WTC11 (cell line): Measurements from ENCODE around the gene ZNF550. TPM values are rescaled to one million over a fixed set of nuclear protein-coding genes. Genes with fewer than 3 reads are reported as not detected.

Source experiments
- ATAC-seq: fragments of 200-7000 bp; cut with Tn5 transposase; 2 replicates; pipeline ENCODE4 v1.10.0; 2021; ENCODE audit warnings: mild to moderate bottlenecking, moderate library complexity
- CTCF ChIA-PET: fragments of 300-600 bp; sonication (Branson Sonifier 250); formaldehyde crosslinking; loops from one replicate; lab custom pipeline; 2021; ENCODE audit warnings: antibody characterized with exemption; lab: Charles Lee
- POLR2A ChIA-PET: fragments of 350-600 bp; sonication (Branson Sonifier 250); formaldehyde crosslinking; loops from one replicate; lab custom pipeline; 2021; ENCODE audit warnings: antibody characterized with exemption; lab: Charles Lee
- DNase-seq: peaks from one replicate; pipeline ENCODE4 v3.0.0; 2021; ENCODE audit warnings: low spot score
- H3K27ac Mint-ChIP-seq: 2 replicates; pipeline ENCODE4 v1.8.0; 2021; ENCODE audit warnings: mixed read lengths
- H3K27me3 Mint-ChIP-seq: 2 replicates; pipeline ENCODE4 v1.8.0; 2021; ENCODE audit warnings: low read depth, mild to moderate bottlenecking, moderate library complexity, mixed read lengths
- H3K36me3 Mint-ChIP-seq: 2 replicates; pipeline ENCODE4 v1.8.0; 2021; ENCODE audit warnings: mixed read lengths
- H3K4me1 Mint-ChIP-seq: 2 replicates; pipeline ENCODE4 v1.8.0; 2022; ENCODE audit warnings: mixed read lengths
- H3K4me3 Mint-ChIP-seq: 2 replicates; pipeline ENCODE4 v1.8.0; 2021; ENCODE audit warnings: mild to moderate bottlenecking, moderate library complexity, mixed read lengths
- H3K9me3 Mint-ChIP-seq: 2 replicates; pipeline ENCODE4 v1.8.0; 2021; ENCODE audit warnings: mixed read lengths
- ARID4B ChIP-seq: sonication (generic); formaldehyde crosslinking; IDR thresholded peaks from 2 replicates; pipeline ENCODE4 v1.8.0; 2023; ENCODE audit warnings: missing genetic modification reagents, mild to moderate bottlenecking, borderline replicate concordance
- ATF6 ChIP-seq: sonication (generic); formaldehyde crosslinking; IDR thresholded peaks from 2 replicates; pipeline ENCODE4 v1.8.1; 2023; ENCODE audit warnings: mild to moderate bottlenecking, missing genetic modification reagents
- CREM ChIP-seq: sonication (generic); formaldehyde crosslinking; IDR thresholded peaks from 2 replicates; pipeline ENCODE4 v1.8.1; 2022; ENCODE audit warnings: mild to moderate bottlenecking, missing genetic modification reagents, moderate library complexity
- ESRRA ChIP-seq: sonication (generic); formaldehyde crosslinking; IDR thresholded peaks from 2 replicates; pipeline ENCODE4 v1.8.1; 2022; ENCODE audit warnings: mild to moderate bottlenecking, missing genetic modification reagents, borderline replicate concordance
- ETV6 ChIP-seq: sonication (generic); formaldehyde crosslinking; IDR thresholded peaks from 2 replicates; pipeline ENCODE4 v1.8.1; 2022; ENCODE audit warnings: mild to moderate bottlenecking, missing genetic modification reagents
- FOXJ3 ChIP-seq: sonication (generic); formaldehyde crosslinking; IDR thresholded peaks from 2 replicates; pipeline ENCODE4 v1.9.0; 2021; ENCODE audit warnings: missing genetic modification reagents, mild to moderate bottlenecking, borderline replicate concordance
- FOXP4 ChIP-seq: sonication (generic); formaldehyde crosslinking; IDR thresholded peaks from 2 replicates; pipeline ENCODE4 v1.8.0; 2022; ENCODE audit warnings: mild to moderate bottlenecking, missing genetic modification reagents
- HMGXB4 ChIP-seq: sonication (generic); formaldehyde crosslinking; IDR thresholded peaks from 2 replicates; pipeline ENCODE4 v1.8.1; 2023; ENCODE audit warnings: mild to moderate bottlenecking, moderate library complexity, missing genetic modification reagents
- MXD4 ChIP-seq: fragments of 250-450 bp; sonication (Bioruptor Pico); IDR thresholded peaks from 2 replicates; pipeline ENCODE4 v1.8.0; 2021; ENCODE audit warnings: mild to moderate bottlenecking, moderate library complexity, borderline replicate concordance
- NR2C2 ChIP-seq: sonication (generic); formaldehyde crosslinking; IDR thresholded peaks from 2 replicates; pipeline ENCODE4 v1.8.0; 2022; ENCODE audit warnings: mild to moderate bottlenecking, missing genetic modification reagents
- PREB ChIP-seq: sonication (generic); formaldehyde crosslinking; IDR thresholded peaks from 2 replicates; pipeline ENCODE4 v1.8.1; 2022; ENCODE audit warnings: mild to moderate bottlenecking, missing genetic modification reagents, moderate library complexity, borderline replicate concordance
- PRRX2 ChIP-seq: fragments of 250-450 bp; sonication (Bioruptor Pico); IDR thresholded peaks from 2 replicates; pipeline ENCODE4 v1.8.0; 2021; ENCODE audit warnings: mild to moderate bottlenecking
- SMAD3 ChIP-seq: sonication (generic); formaldehyde crosslinking; IDR thresholded peaks from 2 replicates; pipeline ENCODE4 v1.8.0; 2022; ENCODE audit warnings: missing genetic modification reagents, mild to moderate bottlenecking, borderline replicate concordance
- SOX15 ChIP-seq: fragments of 250-450 bp; sonication (Bioruptor Pico); IDR thresholded peaks from 2 replicates; pipeline ENCODE4 v1.9.0; 2021; ENCODE audit warnings: mild to moderate bottlenecking
- TP53 ChIP-seq: sonication (generic); formaldehyde crosslinking; IDR thresholded peaks from 2 replicates; pipeline ENCODE4 v1.8.1; 2023; ENCODE audit warnings: mild to moderate bottlenecking, missing genetic modification reagents
- ZNF263 ChIP-seq: sonication (generic); formaldehyde crosslinking; IDR thresholded peaks from 2 replicates; pipeline ENCODE4 v1.8.1; 2022; ENCODE audit warnings: low read depth, mild to moderate bottlenecking, moderate library complexity, missing genetic modification reagents
- ZNF317 ChIP-seq: sonication (generic); formaldehyde crosslinking; IDR thresholded peaks from 2 replicates; pipeline ENCODE4 v1.8.1; 2023; ENCODE audit warnings: low read depth, mild to moderate bottlenecking, moderate library complexity, missing genetic modification reagents, borderline replicate concordance
- ZNF512 ChIP-seq: sonication (generic); formaldehyde crosslinking; IDR thresholded peaks from 2 replicates; pipeline ENCODE4 v1.8.1; 2022; ENCODE audit warnings: missing genetic modification reagents, borderline replicate concordance
- total RNA-seq: library from RNA; stranded (reverse); gene quantifications from 3 replicates; pipeline ENCODE4 v1.2.3, GENCODE V29; 2021

Gene ZNF550
- total RNA-seq, 1 experiment from 2014 or later = 17.5 TPM

GRCh38 chr19:57557659-57558058 is 2.0 kb downstream of the ZNF550 start:
- no peak overlapping the region for H3K27ac Mint-ChIP-seq
- ChIA-PET POLR2A (no interaction called here), CTCF (interaction anchor here (1.2 kb wide), 1 partner anchor 152 kb away, joined by 3 read pairs; no protein-coding TSS in a partner anchor)
- H3K9me3 Mint-ChIP-seq = peaks cover 28% of the 10 kb centered on the region
- H3K27me3 Mint-ChIP-seq = peaks cover 22% of the 10 kb centered on the region
- ATAC-seq (no peak), DNase-seq (no peak)
- no peak for TF ChIP-seq ARID4B
- TF ChIP-seq ZNF263 (CRISPR knock-in tag) = no peak
- no peak for TF ChIP-seq PRRX2 (CRISPR knock-in tag)
- peaks cover 11% of the 10 kb centered on the region for H3K4me1 Mint-ChIP-seq
- peaks cover 54% of the 10 kb centered on the region for H3K36me3 Mint-ChIP-seq
- H3K4me3 Mint-ChIP-seq = peak overlapping the region; percentile 97

GRCh38 chr19:57552432-57552831 is 7.2 kb downstream of the ZNF550 start:
- Mint-ChIP-seq H3K4me1 (no peaks in the 10 kb centered on the region), H3K27ac (no peak overlapping the region), H3K27me3 (no peaks in the 10 kb centered on the region), H3K9me3 (peaks cover 15% of the 10 kb centered on the region), H3K4me3 (no peak overlapping the region), H3K36me3 (peaks cover 83% of the 10 kb centered on the region)
- no peak for TF ChIP-seq FOXP4 (CRISPR knock-in tag)
- no peak for TF ChIP-seq FOXJ3 (CRISPR knock-in tag)
- TF ChIP-seq MXD4 = no peak
- no peak for TF ChIP-seq TP53 (CRISPR knock-in tag)
- TF ChIP-seq ETV6 (CRISPR knock-in tag) = no peak
- TF ChIP-seq PREB (CRISPR knock-in tag) = no peak
- TF ChIP-seq SMAD3 (CRISPR knock-in tag) = no peak
- no peak for TF ChIP-seq NR2C2 (CRISPR knock-in tag)
- no peak for TF ChIP-seq ZNF317
- CTCF ChIA-PET = interaction anchor here (0.8 to 1.3 kb wide), 2 partner anchors 25 to 80 kb away, joined by 3 read pairs; partner anchors contain the start of genes ZNF211 and ZNF549
- peak; percentile 12 for DNase-seq
- POLR2A ChIA-PET = no interaction called here
- peak; percentile 65 for ATAC-seq

GRCh38 chr19:57546513-57546912 is 13.2 kb downstream of the ZNF550 start:
- Mint-ChIP-seq H3K27ac (no peak overlapping the region), H3K36me3 (peaks cover 80% of the 10 kb centered on the region), H3K4me1 (no peaks in the 10 kb centered on the region), H3K4me3 (no peak overlapping the region), H3K27me3 (no peaks in the 10 kb centered on the region), H3K9me3 (peaks cover 18% of the 10 kb centered on the region)
- DNase-seq (no peak), ATAC-seq (no peak)
- CTCF ChIA-PET = no interaction called here
- POLR2A ChIA-PET = no interaction called here
- TF ChIP-seq SOX15 (CRISPR knock-in tag) (no peak), ATF6 (CRISPR knock-in tag) (no peak), ZNF512 (CRISPR knock-in tag) (no peak), HMGXB4 (CRISPR knock-in tag) (no peak), CREM (CRISPR knock-in tag) (no peak), ESRRA (CRISPR knock-in tag) (no peak)
